Lower leg skin (tissue), 4 donors: ENCODE results near the gene DCAKD. TPM values are rescaled to one million over a fixed set of nuclear protein-coding genes. Genes with fewer than 3 reads are reported as not detected.

ENCODE experiments used
- DNase-seq, 2 donors: peaks; one replicate each; pipeline ENCODE4 v3.0.0-alpha.2; 2019; ENCODE audit warnings: low spot score in 2 of 2
- H3K4me3 ChIP-seq: fragments of 200-600 bp; sonication (generic); 2 replicates; pipeline ENCODE4 v1.5.1; 2017; ENCODE audit warnings: mild to moderate bottlenecking, low read depth; ENCODE audit not compliant: poor library complexity, severe bottlenecking
- POLR2A ChIP-seq, 2 donors: fragments of 450-650 bp; IDR thresholded peaks; one replicate each; pipeline ENCODE4 v1.6.1; 2016 to 2017; ENCODE audit warnings: antibody characterized with exemption in 2 of 2, mild to moderate bottlenecking in 1 of 2, moderate library complexity in 1 of 2
- WGBS, 2 donors: methylation state at CpG; one replicate each; pipeline ENCODE4 v1.1.5; 2018; 5-methylcytosine and 5-hydroxymethylcytosine counted together
- intact Hi-C: fragments of 100-400 bp; cut with DNase I; formaldehyde crosslinking; loops from one replicate; pipeline ENCODE4 v1.15.0; 2023; ENCODE audit warnings: low total_unique reads
- total RNA-seq, 4 donors: library from RNA; depleted of rRNA; stranded (reverse); fragments of >200 nt; gene quantifications; one replicate each; pipeline ENCODE4 v1.1.0, GENCODE V29; 2016
- TF ChIP-seq, protein P1 (sequence below), 3 donors: fragments of 450-650 bp; IDR thresholded peaks; one replicate each; pipeline ENCODE4 v1.5.1; 2016; ENCODE audit warnings: antibody characterized with exemption in 3 of 3, mild to moderate bottlenecking in 3 of 3, moderate library complexity in 2 of 3

Gene DCAKD
- total RNA-seq, 4 donors from 2014 or later, result 47.9 to 70.2 (median 61.0) TPM

DNA sequence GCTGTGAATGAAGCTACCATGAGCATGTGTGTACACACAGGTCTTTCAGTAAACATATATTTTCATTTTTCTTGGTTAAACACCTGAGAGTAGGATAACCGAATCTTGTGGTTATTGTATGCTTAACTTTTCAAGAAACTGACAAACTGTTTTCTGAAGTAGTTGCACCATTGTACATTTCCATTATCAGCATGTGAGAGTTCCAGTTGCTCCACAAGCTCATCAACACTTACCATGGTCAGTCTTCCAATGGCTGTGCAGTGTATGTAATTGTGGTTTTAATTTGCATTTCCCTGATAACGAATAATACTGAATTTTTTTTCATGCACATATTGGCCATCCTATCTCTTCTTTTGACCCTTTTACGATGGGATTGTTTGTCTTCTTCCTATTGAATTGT lies 52.0 kb downstream of the DCAKD start:
- no peak overlapping the region for H3K4me3 ChIP-seq
- no peak for DNase-seq
- WGBS, 2 donors, result 90 to 96% methylated on average over 3 of the region's 3 CpGs
- TF ChIP-seq POLR2A (IDR thresholded peaks at IDR 0.05), result no peak
- TF ChIP-seq, protein P1, sequence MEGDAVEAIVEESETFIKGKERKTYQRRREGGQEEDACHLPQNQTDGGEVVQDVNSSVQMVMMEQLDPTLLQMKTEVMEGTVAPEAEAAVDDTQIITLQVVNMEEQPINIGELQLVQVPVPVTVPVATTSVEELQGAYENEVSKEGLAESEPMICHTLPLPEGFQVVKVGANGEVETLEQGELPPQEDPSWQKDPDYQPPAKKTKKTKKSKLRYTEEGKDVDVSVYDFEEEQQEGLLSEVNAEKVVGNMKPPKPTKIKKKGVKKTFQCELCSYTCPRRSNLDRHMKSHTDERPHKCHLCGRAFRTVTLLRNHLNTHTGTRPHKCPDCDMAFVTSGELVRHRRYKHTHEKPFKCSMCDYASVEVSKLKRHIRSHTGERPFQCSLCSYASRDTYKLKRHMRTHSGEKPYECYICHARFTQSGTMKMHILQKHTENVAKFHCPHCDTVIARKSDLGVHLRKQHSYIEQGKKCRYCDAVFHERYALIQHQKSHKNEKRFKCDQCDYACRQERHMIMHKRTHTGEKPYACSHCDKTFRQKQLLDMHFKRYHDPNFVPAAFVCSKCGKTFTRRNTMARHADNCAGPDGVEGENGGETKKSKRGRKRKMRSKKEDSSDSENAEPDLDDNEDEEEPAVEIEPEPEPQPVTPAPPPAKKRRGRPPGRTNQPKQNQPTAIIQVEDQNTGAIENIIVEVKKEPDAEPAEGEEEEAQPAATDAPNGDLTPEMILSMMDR (IDR thresholded peaks at IDR 0.05), result no peak
- intact Hi-C loops, result no loop called here

DNA sequence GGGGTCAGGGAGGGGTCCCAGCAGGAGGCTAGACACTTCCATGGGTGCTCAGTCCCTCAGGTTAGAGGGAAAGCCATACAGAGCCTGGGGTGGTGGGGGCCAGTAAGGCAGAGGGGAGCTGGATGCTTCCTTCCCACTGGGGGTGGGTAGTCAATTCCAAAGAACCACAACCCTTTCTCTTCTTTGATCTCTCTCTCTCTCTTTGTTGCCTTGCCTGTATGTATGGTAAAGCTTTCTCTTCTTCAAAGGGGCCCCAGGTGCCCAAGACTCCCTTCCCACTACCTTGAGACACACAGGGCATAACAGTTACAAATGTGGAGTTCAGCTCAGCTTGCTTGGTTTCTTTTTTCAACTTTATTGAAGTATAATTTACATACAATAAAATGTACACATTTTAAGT lies 52.8 kb downstream of the DCAKD start:
- TF ChIP-seq POLR2A (IDR thresholded peaks at IDR 0.05), result no peak
- TF ChIP-seq, protein P1 (IDR thresholded peaks at IDR 0.05), result no peak
- no peak for DNase-seq
- intact Hi-C loops, result no loop called here

DNA sequence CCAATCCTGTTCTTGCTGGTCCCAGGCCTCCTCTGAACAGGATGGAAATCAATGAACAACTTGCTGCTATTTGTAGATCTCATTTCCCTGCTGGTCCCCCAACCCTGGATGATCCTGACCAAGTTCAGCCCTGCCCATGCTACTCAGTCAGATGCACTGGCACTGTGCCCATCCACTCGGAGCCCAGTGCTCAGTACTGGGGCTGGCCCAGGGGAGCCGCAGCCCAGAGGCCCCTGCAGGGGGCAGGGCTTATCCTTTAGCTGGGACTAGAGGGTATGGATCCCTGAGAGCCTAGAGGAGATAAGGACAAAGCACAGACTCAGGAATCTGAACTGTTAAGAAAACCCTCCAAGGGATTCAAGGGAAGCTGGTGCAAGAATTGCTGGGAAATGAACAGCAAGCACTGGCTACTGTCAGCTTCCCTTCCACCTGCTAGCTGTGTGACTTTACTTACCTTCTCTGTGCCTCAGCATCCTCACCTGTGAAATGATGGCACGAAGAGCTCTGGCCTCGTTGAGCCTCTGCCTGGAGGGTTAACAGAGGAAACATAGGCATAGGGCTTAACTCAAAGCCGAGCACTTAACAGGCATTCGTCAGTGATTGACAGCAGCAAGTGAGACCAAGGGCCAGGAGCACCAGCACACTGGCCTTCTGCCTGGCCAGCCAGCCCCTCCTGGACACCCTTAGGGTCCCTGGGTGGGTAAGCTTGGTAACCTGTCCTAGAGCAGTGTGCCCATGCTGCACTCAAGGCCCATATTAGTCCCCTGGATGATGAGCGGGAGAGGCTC lies 53.5 kb downstream of the DCAKD start:
- intact Hi-C loops, result no loop called here
- no peak overlapping the region for H3K4me3 ChIP-seq
- DNase-seq, result no peak
- no peak for TF ChIP-seq POLR2A (IDR thresholded peaks at IDR 0.05)
- 53 to 57% methylated on average over 7 of the region's 7 CpGs for WGBS, 2 donors

More for the DNA sequence above, 52.8 kb downstream of the DCAKD start:
- no peak overlapping the region for H3K4me3 ChIP-seq

DNA sequence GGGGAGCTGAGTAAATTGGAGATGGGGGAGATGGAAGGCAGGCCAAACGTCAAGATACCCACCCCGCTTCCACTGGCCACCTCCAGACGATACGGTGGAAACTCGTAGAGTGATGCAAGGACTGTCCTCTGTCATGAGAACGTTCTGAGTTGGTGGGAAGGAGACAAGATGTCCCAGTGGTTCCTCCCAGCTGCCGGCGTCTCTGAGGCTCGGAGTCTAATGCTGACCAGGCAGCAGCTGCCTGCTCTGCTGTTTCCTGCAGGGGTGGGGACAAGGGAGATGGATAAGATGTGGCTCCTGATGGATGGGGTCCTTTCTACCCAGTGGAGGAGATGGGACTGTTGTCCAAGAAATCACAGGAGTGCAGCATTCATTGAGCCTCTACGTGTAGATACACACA lies 55.1 kb downstream of the DCAKD start:
- no peak for TF ChIP-seq POLR2A (IDR thresholded peaks at IDR 0.05)
- TF ChIP-seq, protein P1 (IDR thresholded peaks at IDR 0.05), result no peak
- DNase-seq, result no peak
- WGBS, 2 donors, result 75 to 77% methylated on average over 10 of the region's 10 CpGs
- H3K4me3 ChIP-seq, result no peak overlapping the region
- intact Hi-C loops, result no loop called here

DNA sequence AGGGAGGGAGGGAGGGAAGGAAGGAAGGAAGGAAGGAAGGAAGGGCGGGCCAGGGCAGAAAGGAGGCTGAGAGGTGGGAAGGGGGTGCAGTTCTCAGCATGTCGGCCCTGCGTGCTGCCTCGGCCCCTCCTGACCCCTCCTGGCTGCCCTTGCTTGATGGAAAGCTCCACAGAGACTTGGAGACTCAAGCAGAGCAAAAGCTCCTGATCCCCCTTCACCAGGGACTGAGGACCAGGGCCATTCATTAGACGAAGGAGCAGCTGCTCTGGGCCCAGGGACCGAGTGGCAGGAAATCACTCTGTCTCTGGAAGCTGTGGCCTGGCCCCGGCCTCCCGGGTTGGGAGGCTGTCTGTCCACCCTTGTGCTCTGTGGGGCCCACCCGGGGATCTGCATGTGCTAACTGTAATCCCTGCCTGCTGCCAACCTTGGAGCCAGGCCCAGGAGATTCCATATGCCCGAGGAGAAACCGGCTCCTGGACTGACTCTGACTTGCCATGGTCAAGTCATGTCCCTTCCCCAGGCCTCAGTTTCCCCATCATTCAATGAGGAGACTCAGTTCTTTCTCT lies 55.9 kb downstream of the DCAKD start:
- intact Hi-C loops, result no loop called here
- TF ChIP-seq, protein P1 (IDR thresholded peaks at IDR 0.05), result no peak
- TF ChIP-seq POLR2A (IDR thresholded peaks at IDR 0.05), result no peak
- 43 to 53% methylated on average over 11 of the region's 11 CpGs for WGBS, 2 donors
- no peak overlapping the region for H3K4me3 ChIP-seq
- DNase-seq, result no peak

DNA sequence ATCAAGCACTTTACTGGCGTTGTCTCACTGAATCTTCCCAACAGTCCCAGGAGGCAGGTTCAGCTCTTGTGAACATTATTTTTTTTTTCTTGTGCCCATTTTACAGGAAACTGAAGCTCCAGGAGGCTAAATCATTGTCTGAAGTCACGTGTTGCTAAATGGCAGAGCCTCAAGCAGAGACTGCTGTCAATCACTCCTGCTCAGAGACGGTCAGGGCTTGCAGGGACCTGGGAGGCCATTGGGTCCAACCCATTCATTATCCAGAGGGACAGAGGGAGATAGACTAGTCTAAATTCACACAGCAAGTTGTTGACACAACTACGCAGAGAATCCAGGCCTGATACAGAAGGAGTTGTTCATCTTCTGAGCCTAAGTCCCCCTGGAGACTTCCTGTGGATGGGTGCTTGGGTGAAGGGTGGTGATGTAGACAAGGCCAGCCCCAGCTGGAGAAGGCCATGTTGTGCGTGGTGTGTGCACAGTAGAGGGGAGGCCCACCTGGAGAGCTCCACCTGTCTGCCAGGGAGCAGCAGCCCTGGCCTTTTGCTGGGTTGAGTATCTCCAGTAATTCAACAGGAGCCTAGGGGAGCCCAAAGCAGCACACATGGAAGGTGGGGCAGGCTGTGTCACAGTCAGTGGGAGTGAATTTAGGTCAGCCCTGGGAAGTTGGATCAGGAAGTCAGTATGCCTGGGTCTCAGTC lies 59.0 kb downstream of the DCAKD start:
- H3K4me3 ChIP-seq, result no peak overlapping the region
- no peak for DNase-seq
- intact Hi-C loops, result no loop called here
- TF ChIP-seq POLR2A (IDR thresholded peaks at IDR 0.05), result no peak
- TF ChIP-seq, protein P1 (IDR thresholded peaks at IDR 0.05), result no peak
- WGBS, 2 donors, result 87 to 92% methylated on average over 5 of the region's 5 CpGs
